GM21619 (cell line): ENCODE measurements around the gene SLC25A40.

Experiments used
- ATAC-seq: cut with Tn5 transposase; IDR thresholded peaks from one replicate; pipeline ENCODE4 v1.9.1; 2021; ENCODE audit not compliant: unreplicated experiment

SLC25A40 gene

DNA sequence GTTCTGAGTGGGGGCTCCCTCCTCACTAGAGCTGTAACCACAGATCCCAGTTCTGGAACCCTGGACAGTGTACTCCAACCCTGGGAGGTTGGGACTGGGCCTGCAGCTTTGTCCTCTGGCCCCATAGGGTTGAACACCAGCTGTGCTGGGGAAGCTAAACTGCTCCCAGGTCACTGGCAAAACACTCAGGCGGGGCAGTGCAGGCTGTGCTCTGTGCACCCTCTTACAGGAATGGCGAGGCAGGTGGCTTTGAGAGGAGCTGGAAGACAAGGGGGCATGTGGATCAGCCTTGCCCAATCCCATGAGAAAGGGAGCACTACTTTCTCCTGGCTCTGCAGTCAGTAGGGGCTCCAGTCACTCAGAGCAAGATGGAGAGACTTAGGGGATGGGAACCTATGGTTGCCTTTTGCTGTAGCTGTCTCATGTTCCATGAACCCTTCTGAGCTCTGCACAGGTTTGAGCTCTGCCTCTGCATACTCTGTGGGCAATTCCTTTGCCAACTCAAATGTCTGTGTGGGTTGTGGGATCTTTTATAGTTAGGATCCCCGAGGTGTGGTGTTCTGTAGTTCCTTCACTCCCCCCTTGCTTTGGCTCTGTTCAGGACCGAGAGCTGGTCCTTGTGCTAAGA is 90.7 kb downstream of the SLC25A40 start:
- ATAC-seq: no peak

GRCh38 chr7:87784424-87784823 is 91.7 kb downstream of the SLC25A40 start:
- no peak for ATAC-seq
